K562 (cell line): ENCODE results near the gene FAM83F. TPM values are rescaled to one million over a fixed set of nuclear protein-coding genes. Genes with fewer than 3 reads are reported as not detected.

Source experiments
- CBFA2T2 ChIP-seq: fragments of 450-650 bp; conservative IDR thresholded peaks from 2 replicates; pipeline ENCODE4 v1.6.1; 2017; ENCODE audit warnings: mild to moderate bottlenecking
- ILK ChIP-seq: fragments of 450-650 bp; IDR thresholded peaks from 2 replicates; pipeline ENCODE4 v1.6.1; 2016; ENCODE audit warnings: missing genetic modification characterization, low read depth, mild to moderate bottlenecking, missing compliant biosample characterization, moderate library complexity, borderline replicate concordance
- LCOR ChIP-seq: sonication (generic); formaldehyde crosslinking; IDR thresholded peaks from 2 replicates; pipeline ENCODE4 v1.8.0; 2022; ENCODE audit warnings: mild to moderate bottlenecking, missing genetic modification reagents
- NFXL1 ChIP-seq: fragments of 450-650 bp; formaldehyde crosslinking; IDR thresholded peaks from 2 replicates; pipeline ENCODE4 v1.4.0; 2021; ENCODE audit warnings: mild to moderate bottlenecking
- PHF21A ChIP-seq: fragments of 450-650 bp; IDR thresholded peaks from 2 replicates; pipeline ENCODE4 v1.6.1; 2017; ENCODE audit warnings: low read depth, borderline replicate concordance
- POLR3A ChIP-seq: IDR thresholded peaks from 2 replicates; pipeline ENCODE4 v1.6.1; 2011; ENCODE audit warnings: borderline replicate concordance, mild to moderate bottlenecking, moderate library complexity; ENCODE audit not compliant: insufficient read length, insufficient read depth; ENCODE audit errors: extremely low read depth
- PRPF4 ChIP-seq: fragments of 200-400 bp; formaldehyde crosslinking; IDR thresholded peaks from one replicate; pipeline ENCODE4 v1.6.1; 2017; ENCODE audit warnings: low read length, low read depth, mild to moderate bottlenecking; ENCODE audit not compliant: insufficient read depth, poor library complexity, severe bottlenecking
- SIX5 ChIP-seq, 2 experiments: IDR thresholded peaks; 2 replicates each; pipeline ENCODE4 v1.6.1; 2011; ENCODE audit warnings: low read length in 2 of 2, borderline replicate concordance in 1 of 2, low read depth in 1 of 2, mild to moderate bottlenecking in 1 of 2, moderate library complexity in 1 of 2; ENCODE audit not compliant: insufficient read depth in 1 of 2
- SLC30A9 ChIP-seq: fragments of 250-450 bp; sonication (Bioruptor Pico); IDR thresholded peaks from 2 replicates; pipeline ENCODE4 v1.8.0; 2022; ENCODE audit warnings: mild to moderate bottlenecking, moderate library complexity
- SREBF1 ChIP-seq: fragments of 150-350 bp; IDR thresholded peaks from 2 replicates; pipeline ENCODE4 v1.6.1; 2014; ENCODE audit warnings: antibody characterized with exemption, low read depth, low read length, borderline replicate concordance
- STAT5A ChIP-seq: IDR thresholded peaks from 2 replicates; pipeline ENCODE4 v1.6.1; 2012; ENCODE audit warnings: low read length, inconsistent platforms, borderline replicate concordance
- ZNF561 ChIP-seq: fragments of 450-650 bp; formaldehyde crosslinking; conservative IDR thresholded peaks from 2 replicates; pipeline ENCODE4 v1.4.0; 2020; ENCODE audit warnings: mild to moderate bottlenecking, moderate library complexity
- ZSCAN29 ChIP-seq: fragments of 450-650 bp; IDR thresholded peaks from 2 replicates; pipeline ENCODE4 v1.6.1; 2017
- polyA plus RNA-seq, 8 experiments: library from polyadenylated mRNA; depleted of rRNA in 4 of 8; stranded (reverse) in 5 of 8; unstranded in 3 of 8; fragments of >200 nt; fragmentation: Nextera tagmentation in 2 of 8; fragmentation: Illumina TruSeq in 1 of 8; extraction: Ambion mirVana in 2 of 8; extraction: Trizol in 1 of 8; gene quantifications; 2 replicates each; pipeline versions ENCODE4 v1.2.1 to v1.2.3, GENCODE V29; 2011 to 2014; ENCODE audit warnings: inconsistent platforms in 1 of 8, missing spikeins in 1 of 8
- total RNA-seq, 7 experiments: library from RNA; depleted of rRNA in 6 of 7; stranded (reverse); fragments of >200 nt in 6 of 7; fragmentation: Illumina TruSeq in 2 of 7; extraction: Trizol in 2 of 7; gene quantifications; 2 replicates each; pipeline versions ENCODE4 v1.2.1 to v1.2.3, GENCODE V29; 2011 to 2021; ENCODE audit warnings: low replicate concordance in 1 of 7
- TF ChIP-seq, protein P1 (sequence below): fragments of 250-450 bp; sonication (Bioruptor Pico); IDR thresholded peaks from 2 replicates; pipeline ENCODE4 v1.6.1; 2021; ENCODE audit warnings: mild to moderate bottlenecking
- TF ChIP-seq, protein P2 (sequence below), 2 experiments: fragments of 250-450 bp in 1 of 2; fragments of 450-650 bp in 1 of 2; sonication (Bioruptor Pico) in 1 of 2; IDR thresholded peaks; 2 replicates each; pipeline versions ENCODE4 v1.6.1 to v1.8.0; 2016 to 2021; ENCODE audit warnings: mild to moderate bottlenecking in 2 of 2, moderate library complexity in 2 of 2, missing compliant biosample characterization in 1 of 2, missing genetic modification characterization in 1 of 2
- TF ChIP-seq, protein P3 (sequence below), 2 experiments: fragments of 450-650 bp; formaldehyde crosslinking in 1 of 2; IDR thresholded peaks; 2 replicates each; pipeline versions ENCODE4 v1.4.0 to v1.6.1; 2014 to 2020; ENCODE audit warnings: mild to moderate bottlenecking in 2 of 2, borderline replicate concordance in 1 of 2, low read depth in 1 of 2

FAM83F gene
- total and polyA plus RNA-seq, 9 of the 15 experiments (the other 6 are each of a cell fraction or from before 2014, with no cell fraction given), result under 0.01 to 0.13 (median 0.04) TPM; not detected in 1

DNA sequence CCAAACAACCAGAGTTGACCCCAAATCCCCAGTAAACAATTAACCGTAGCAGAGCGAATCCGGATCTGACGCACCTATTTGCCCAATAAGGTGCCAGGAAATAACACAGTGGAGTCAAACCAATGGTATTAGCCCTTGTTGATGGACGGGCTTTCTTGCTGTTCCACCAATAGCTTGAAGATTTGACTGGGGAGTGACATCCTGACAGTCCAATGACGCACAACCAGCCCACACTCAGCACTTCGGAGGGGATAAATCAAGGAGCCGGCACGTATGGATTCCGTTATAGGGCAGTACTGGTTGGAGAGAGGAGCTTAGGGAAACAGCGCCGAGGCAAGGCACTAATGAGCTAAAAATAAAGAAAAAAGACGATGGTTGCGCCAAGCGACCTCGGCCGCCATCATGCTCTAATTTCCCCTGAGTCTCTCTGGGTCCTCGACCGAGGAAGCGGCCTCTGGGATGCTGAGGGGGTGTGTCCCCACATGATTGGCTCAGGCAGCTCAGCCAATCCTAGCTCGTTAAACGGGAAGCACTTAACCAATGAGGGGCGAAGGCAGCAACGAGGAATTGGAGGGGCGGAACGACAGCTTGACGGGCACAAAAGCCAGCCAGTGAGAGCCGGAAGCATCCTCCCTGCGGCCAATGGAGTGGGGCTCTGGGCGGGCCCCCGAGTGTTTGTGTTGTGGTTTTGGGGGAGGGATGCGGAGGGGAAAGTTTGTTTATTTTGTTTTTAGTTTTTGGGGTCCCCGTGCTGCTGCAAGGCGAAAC, 49.5 kb downstream of the FAM83F start (continued):
- TF ChIP-seq STAT5A (no peak), CBFA2T2 (no peak), NFXL1 (CRISPR knock-in tag) (no peak), SIX5 (IDR thresholded peaks at IDR 0.05; ENCODE audit: borderline replicate concordance in 1 of 2, insufficient read depth in 1 of 2, low read depth in 1 of 2, low read length in 2 of 2) (no peak), ILK (no peak), POLR3A (no peak), SLC30A9 (CRISPR knock-in tag) (no peak), ZSCAN29 (no peak), LCOR (CRISPR knock-in tag) (no peak; the same call in 1 of the 2 replicates), ZNF561 (CRISPR knock-in tag) (no peak), PRPF4 (no peak), SREBF1 (no peak), PHF21A (no peak; the same call in 1 of the 2 replicates)
- TF ChIP-seq, protein P1, sequence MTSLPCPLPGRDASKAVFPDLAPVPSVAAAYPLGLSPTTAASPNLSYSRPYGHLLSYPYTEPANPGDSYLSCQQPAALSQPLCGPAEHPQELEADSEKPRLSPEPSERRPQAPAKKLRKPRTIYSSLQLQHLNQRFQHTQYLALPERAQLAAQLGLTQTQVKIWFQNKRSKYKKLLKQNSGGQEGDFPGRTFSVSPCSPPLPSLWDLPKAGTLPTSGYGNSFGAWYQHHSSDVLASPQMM (CRISPR knock-in tag), result no peak
- TF ChIP-seq, protein P2, sequence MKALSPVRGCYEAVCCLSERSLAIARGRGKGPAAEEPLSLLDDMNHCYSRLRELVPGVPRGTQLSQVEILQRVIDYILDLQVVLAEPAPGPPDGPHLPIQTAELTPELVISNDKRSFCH (CRISPR knock-in tag; IDR thresholded peaks at IDR 0.05), result no peak
- TF ChIP-seq, protein P2 (tag; IDR thresholded peaks at IDR 0.05), result no peak
- TF ChIP-seq, protein P3, sequence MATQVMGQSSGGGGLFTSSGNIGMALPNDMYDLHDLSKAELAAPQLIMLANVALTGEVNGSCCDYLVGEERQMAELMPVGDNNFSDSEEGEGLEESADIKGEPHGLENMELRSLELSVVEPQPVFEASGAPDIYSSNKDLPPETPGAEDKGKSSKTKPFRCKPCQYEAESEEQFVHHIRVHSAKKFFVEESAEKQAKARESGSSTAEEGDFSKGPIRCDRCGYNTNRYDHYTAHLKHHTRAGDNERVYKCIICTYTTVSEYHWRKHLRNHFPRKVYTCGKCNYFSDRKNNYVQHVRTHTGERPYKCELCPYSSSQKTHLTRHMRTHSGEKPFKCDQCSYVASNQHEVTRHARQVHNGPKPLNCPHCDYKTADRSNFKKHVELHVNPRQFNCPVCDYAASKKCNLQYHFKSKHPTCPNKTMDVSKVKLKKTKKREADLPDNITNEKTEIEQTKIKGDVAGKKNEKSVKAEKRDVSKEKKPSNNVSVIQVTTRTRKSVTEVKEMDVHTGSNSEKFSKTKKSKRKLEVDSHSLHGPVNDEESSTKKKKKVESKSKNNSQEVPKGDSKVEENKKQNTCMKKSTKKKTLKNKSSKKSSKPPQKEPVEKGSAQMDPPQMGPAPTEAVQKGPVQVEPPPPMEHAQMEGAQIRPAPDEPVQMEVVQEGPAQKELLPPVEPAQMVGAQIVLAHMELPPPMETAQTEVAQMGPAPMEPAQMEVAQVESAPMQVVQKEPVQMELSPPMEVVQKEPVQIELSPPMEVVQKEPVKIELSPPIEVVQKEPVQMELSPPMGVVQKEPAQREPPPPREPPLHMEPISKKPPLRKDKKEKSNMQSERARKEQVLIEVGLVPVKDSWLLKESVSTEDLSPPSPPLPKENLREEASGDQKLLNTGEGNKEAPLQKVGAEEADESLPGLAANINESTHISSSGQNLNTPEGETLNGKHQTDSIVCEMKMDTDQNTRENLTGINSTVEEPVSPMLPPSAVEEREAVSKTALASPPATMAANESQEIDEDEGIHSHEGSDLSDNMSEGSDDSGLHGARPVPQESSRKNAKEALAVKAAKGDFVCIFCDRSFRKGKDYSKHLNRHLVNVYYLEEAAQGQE (IDR thresholded peaks at IDR 0.05; ENCODE audit: borderline replicate concordance), result no peak
- TF ChIP-seq, protein P3 (CRISPR knock-in tag; IDR thresholded peaks at IDR 0.05; ENCODE audit: low read depth), result no peak
